K562 treated with DMSO at 1 percent for 4 hours (cell line): ENCODE data around the gene PDCL2. TPM values are rescaled to one million over a fixed set of nuclear protein-coding genes. Genes with fewer than 3 reads are reported as not detected.

ENCODE experiments used
- total RNA-seq: library from RNA; unstranded; fragments of 300-600 nt; gene quantifications from 2 replicates; pipeline ENCODE4 v1.2.3, GENCODE V29; 2022; ENCODE audit not compliant: insufficient read depth

Gene PDCL2
- 1.5 TPM in 1 of 2 replicates, not detected in the other for total RNA-seq

DNA sequence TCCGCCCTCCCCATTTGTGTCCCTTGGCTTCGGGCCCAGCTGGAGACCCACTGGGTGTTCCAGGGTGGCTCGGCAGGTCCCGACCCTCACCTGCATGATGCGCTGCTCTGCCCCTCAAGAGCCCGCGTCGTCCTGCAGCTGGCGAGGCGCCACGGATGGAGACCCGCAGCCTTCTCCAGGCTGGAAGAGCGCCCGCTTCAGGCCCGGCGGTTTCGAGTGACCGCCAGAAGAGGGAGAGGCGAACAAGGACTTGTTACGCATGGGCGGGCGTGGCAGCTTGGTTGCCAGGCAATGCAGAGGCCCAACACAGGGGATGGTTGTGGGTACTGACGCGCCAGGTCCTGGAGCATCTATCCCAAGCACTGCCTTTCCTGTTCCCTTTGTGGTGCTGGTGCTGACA is at the start of gene PDCL2:
Gene PDCL2 (minus strand): TSS at position 232 of the 400 bp plus-strand sequence. CDS start 136 bp downstream, at position 96.

GRCh38 chr4:55635741-55636655 is 44.0 kb upstream of the PDCL2 start, which contains the start of gene NMU:
Gene NMU, minus strand, starts transcription at chr4:55636298. Its CDS starts 106 bp downstream, at chr4:55636192.

GRCh38 chr4:55546756-55547465 is 45.1 kb downstream of the PDCL2 start, which contains the start of gene CLOCK:
Gene CLOCK, minus strand, starts transcription at chr4:55546909. Its CDS starts 64,124 bp downstream, at chr4:55482785.

Other genes with a start within 250 kb of the PDCL2 start
- 6.1 and 10.7 TPM in 2 replicates for gene SRD5A3, start 246.0 kb downstream of the PDCL2 start, total RNA-seq
- gene TMEM165, start 196.3 kb downstream of the PDCL2 start, total RNA-seq = 49.8 and 79.9 TPM in 2 replicates
- gene CLOCK, start 45.3 kb downstream of the PDCL2 start, total RNA-seq = 3.9 and 4.3 TPM in 2 replicates
- gene NMU, start 44.1 kb upstream of the PDCL2 start, total RNA-seq = 1,020 and 1,362 TPM in 2 replicates
- gene EXOC1L, start 227.5 kb upstream of the PDCL2 start, total RNA-seq = 2.1 TPM in 1 of 2 replicates, not detected in the other